Uterus (tissue), 2 donors: ENCODE results near the gene PPM1D.

ENCODE experiments used
- POLR2A ChIP-seq, 2 donors: fragments of 450-650 bp; IDR thresholded peaks; one replicate each; pipeline ENCODE4 v1.6.1; 2016; ENCODE audit warnings: antibody characterized with exemption in 2 of 2, mild to moderate bottlenecking in 1 of 2, moderate library complexity in 1 of 2
- TF ChIP-seq, protein P1 (sequence below), 4 experiments: fragments of 200-600 bp in 2 of 4; fragments of 450-650 bp in 2 of 4; sonication (generic) in 2 of 4; IDR thresholded peaks; one replicate each; pipeline ENCODE4 v1.5.1; 2016 to 2019; ENCODE audit warnings: antibody characterized with exemption in 4 of 4, mild to moderate bottlenecking in 2 of 4, moderate library complexity in 1 of 4

DNA sequence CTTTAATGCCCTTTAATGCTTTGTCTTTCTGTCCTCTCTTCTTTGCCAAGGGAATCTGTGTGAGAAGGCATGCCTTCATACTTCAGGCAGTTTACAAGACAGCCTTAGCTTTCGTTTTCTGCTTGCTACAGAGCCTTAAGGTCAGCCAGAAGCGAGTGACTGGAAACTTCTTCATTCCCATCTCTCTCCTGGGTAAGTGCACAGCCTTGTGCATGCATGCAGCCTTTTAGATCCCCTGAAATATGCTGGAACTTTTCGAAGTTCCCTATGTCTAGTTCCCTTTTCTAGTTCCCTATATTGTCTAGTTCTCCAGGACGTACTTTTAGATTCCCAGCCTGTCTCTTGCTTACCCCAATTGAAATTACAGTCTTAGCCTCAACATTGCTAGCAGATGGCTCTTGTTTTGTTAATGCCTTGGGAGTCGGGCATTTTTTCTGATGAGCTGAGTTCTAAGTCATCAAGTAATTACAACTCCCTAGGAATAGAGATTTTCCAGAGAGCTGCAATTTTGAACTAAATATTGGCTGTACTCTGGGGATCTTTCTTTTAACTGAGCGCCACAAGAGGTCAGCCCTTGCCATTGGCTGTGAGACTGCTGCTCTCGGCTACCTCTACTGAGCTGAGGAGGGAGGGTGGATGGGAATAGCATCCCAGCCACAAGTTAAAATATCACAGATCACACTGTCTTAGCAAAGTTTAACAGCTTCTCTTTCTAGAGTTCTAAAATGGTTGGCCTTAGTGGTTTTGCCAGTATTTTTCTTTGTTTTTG, 22.7 kb upstream of the PPM1D start:
- TF ChIP-seq, protein P1, sequence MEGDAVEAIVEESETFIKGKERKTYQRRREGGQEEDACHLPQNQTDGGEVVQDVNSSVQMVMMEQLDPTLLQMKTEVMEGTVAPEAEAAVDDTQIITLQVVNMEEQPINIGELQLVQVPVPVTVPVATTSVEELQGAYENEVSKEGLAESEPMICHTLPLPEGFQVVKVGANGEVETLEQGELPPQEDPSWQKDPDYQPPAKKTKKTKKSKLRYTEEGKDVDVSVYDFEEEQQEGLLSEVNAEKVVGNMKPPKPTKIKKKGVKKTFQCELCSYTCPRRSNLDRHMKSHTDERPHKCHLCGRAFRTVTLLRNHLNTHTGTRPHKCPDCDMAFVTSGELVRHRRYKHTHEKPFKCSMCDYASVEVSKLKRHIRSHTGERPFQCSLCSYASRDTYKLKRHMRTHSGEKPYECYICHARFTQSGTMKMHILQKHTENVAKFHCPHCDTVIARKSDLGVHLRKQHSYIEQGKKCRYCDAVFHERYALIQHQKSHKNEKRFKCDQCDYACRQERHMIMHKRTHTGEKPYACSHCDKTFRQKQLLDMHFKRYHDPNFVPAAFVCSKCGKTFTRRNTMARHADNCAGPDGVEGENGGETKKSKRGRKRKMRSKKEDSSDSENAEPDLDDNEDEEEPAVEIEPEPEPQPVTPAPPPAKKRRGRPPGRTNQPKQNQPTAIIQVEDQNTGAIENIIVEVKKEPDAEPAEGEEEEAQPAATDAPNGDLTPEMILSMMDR (IDR thresholded peaks at IDR 0.05), result peak; percentile 32 to 48 (median 36)
- TF ChIP-seq POLR2A (IDR thresholded peaks at IDR 0.05), result no peak
